ENCODE results near the gene UGT1A8.
"Not testable (repeated sequence)": the region's sequence is repeated elsewhere in the genome, so short reads cannot be mapped to it uniquely, and the experiment has no call there.

GRCh38 chr2:233621863-233622262 lies 4.4 kb downstream of the UGT1A8 start:
- not testable (repeated sequence) for TF ChIP-seq CTCF (IDR thresholded peaks at IDR 0.05 in 8 of 11, conservative IDR thresholded peaks at IDR 0.05 in 3 of 11); POLR2AphosphoS5 (IDR thresholded peaks at IDR 0.05); POLR2A (IDR thresholded peaks at IDR 0.05)

All from spleen (tissue), 7 donors.